Neural cell (in vitro differentiated cells): ENCODE results near the gene RAD51B.

ENCODE experiments used
- EZH2 ChIP-seq: fragments of 200-600, 300-800 bp; shearing (Covaris generic), sonication (generic); IDR thresholded peaks from 2 replicates; pipeline ENCODE4 v1.6.1; 2014; ENCODE audit warnings: antibody characterized with exemption, low read length, borderline replicate concordance, mild to moderate bottlenecking; ENCODE audit not compliant: insufficient read depth, poor library complexity, severe bottlenecking
- TF ChIP-seq, protein P1 (sequence below): fragments of 450-650 bp; IDR thresholded peaks from 2 replicates; pipeline ENCODE4 v1.5.1; 2014; ENCODE audit warnings: antibody characterized with exemption, mild to moderate bottlenecking, moderate library complexity; ENCODE audit not compliant: poor library complexity, severe bottlenecking

DNA sequence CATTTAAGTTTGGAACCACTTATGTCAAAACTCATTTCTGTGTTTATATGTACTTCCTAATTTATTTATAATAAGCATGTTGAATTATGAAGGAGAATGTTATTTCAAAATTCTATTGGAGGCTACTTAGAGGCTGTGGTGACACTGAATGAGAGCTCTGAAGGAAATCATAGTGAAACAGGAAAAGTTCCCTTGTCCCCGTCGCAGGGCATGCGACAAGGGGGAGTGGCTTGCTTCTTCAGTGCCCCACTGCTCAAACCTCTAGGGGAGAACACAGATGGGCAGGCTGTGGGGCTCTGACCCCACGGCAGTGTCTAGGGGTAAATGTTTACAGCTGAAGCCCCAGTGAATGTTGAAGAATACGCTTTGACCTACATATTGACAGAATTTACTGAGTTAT, 261.9 kb downstream of the RAD51B start:
- TF ChIP-seq, protein P1, sequence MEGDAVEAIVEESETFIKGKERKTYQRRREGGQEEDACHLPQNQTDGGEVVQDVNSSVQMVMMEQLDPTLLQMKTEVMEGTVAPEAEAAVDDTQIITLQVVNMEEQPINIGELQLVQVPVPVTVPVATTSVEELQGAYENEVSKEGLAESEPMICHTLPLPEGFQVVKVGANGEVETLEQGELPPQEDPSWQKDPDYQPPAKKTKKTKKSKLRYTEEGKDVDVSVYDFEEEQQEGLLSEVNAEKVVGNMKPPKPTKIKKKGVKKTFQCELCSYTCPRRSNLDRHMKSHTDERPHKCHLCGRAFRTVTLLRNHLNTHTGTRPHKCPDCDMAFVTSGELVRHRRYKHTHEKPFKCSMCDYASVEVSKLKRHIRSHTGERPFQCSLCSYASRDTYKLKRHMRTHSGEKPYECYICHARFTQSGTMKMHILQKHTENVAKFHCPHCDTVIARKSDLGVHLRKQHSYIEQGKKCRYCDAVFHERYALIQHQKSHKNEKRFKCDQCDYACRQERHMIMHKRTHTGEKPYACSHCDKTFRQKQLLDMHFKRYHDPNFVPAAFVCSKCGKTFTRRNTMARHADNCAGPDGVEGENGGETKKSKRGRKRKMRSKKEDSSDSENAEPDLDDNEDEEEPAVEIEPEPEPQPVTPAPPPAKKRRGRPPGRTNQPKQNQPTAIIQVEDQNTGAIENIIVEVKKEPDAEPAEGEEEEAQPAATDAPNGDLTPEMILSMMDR: no peak
- no peak for TF ChIP-seq EZH2
